ENCODE data around the gene CREB1. TPM values are rescaled to one million over a fixed set of nuclear protein-coding genes. Genes with fewer than 3 reads are reported as not detected.

The CREB1 gene
- polyA plus RNA-seq (2013) = 57.2 TPM

- POLR2A ChIA-PET = interaction anchor here (0.6 to 1.9 kb wide), 11 partner anchors 10 to 1397 kb away, joined by 3 to 9 read pairs (median 3); partner anchors contain the start of genes KLF7 and METTL21A
Observed at GRCh38 chr2:207529330-207530159, at the start of gene CREB1. TSS of gene CREB1 (plus strand) at chr2:207529962. CDS start at chr2:207555636, 25,674 bp downstream.

GRCh38 chr2:207480521-207481040 is 49.2 kb upstream of the CREB1 start:
- Histone ChIP-seq H3K4me3 (ENCODE audit: control insufficient read depth in 1 of 7, extremely low read depth in 1 of 7, insufficient read depth in 4 of 7, low read depth in 2 of 7, low read length in 6 of 7) (no peak overlapping the region), H3K27me3 (replicated peaks in 2 of 5; ENCODE audit: control insufficient read depth in 4 of 5, insufficient read depth in 5 of 5, low read length in 4 of 5) (no peaks in the 10 kb centered on the region), H3K27ac (ENCODE audit: insufficient read depth in 1 of 2, low read depth in 1 of 2, low read length in 2 of 2, poor library complexity in 1 of 2, severe bottlenecking in 2 of 2) (no peak overlapping the region), H3K9me3 (ENCODE audit: control extremely low read depth in 1 of 5, control insufficient read depth in 4 of 5, insufficient read depth in 2 of 5, low read depth in 1 of 5, low read length in 4 of 5) (no peaks in the 10 kb centered on the region), H3K4me1 (ENCODE audit: control extremely low read depth in 1 of 4, control insufficient read depth in 4 of 4, insufficient read depth in 4 of 4, low read length in 3 of 4) (peaks cover 0 to 8% (median 2%) of the 10 kb centered on the region in 4 experiments), H3K36me3 (ENCODE audit: control insufficient read depth in 4 of 4, insufficient read depth in 4 of 4, low read length in 3 of 4) (no peaks in the 10 kb centered on the region)
- ChIA-PET CTCF (interaction anchor here (0.6 to 1.9 kb wide), 8 partner anchors 8 to 680 kb away, joined by 3 to 5 read pairs (median 3); no protein-coding TSS in a partner anchor), POLR2A (no interaction called here)
- 80% methylated on average over 3 of the region's 4 CpGs for WGBS (ENCODE audit: insufficient coverage)
- DNase-seq = no peak

More at GRCh38 chr2:207529330-207530159, at the start of gene CREB1:
- H3K4me3 ChIP-seq (ENCODE audit: control insufficient read depth in 1 of 7, extremely low read depth in 1 of 7, insufficient read depth in 4 of 7, low read depth in 2 of 7, low read length in 6 of 7) = peak within 1 kb of the TSS; percentile 62 to 99 (median 98)
- no peaks in the 10 kb centered on the region for H3K27me3 ChIP-seq (replicated peaks in 2 of 5; ENCODE audit: control insufficient read depth in 4 of 5, insufficient read depth in 5 of 5, low read length in 4 of 5)
- H3K9me3 ChIP-seq (ENCODE audit: control extremely low read depth in 1 of 5, control insufficient read depth in 4 of 5, insufficient read depth in 2 of 5, low read depth in 1 of 5, low read length in 4 of 5) = no peaks in the 10 kb centered on the region
- peak within 1 kb of the TSS; percentile 88 to 97 for H3K27ac ChIP-seq (ENCODE audit: insufficient read depth in 1 of 2, low read depth in 1 of 2, low read length in 2 of 2, poor library complexity in 1 of 2, severe bottlenecking in 2 of 2)
- no peaks in the 10 kb centered on the region for H3K36me3 ChIP-seq (ENCODE audit: control insufficient read depth in 4 of 4, insufficient read depth in 4 of 4, low read length in 3 of 4)
- peaks cover 18 to 52% (median 35%) of the 10 kb centered on the region in 4 experiments for H3K4me1 ChIP-seq (ENCODE audit: control extremely low read depth in 1 of 4, control insufficient read depth in 4 of 4, insufficient read depth in 4 of 4, low read length in 3 of 4)
- CTCF ChIA-PET = interaction anchor here (0.8 to 6.7 kb wide), 6 partner anchors 13 to 96 kb away, joined by 3 to 38 read pairs (median 6); no protein-coding TSS in a partner anchor
- under 1% methylated on average over 85 of the region's 92 CpGs for WGBS (ENCODE audit: insufficient coverage)
- DNase-seq = peak; percentile 98 to 100 (median 100)

GRCh38 chr2:207481924-207482323 is 47.8 kb upstream of the CREB1 start:
- 17% methylated on average over 1 of the region's 3 CpGs for WGBS (ENCODE audit: insufficient coverage)
- Histone ChIP-seq H3K4me3 (ENCODE audit: control insufficient read depth in 1 of 7, extremely low read depth in 1 of 7, insufficient read depth in 4 of 7, low read depth in 2 of 7, low read length in 6 of 7) (no peak overlapping the region), H3K4me1 (ENCODE audit: control extremely low read depth in 1 of 4, control insufficient read depth in 4 of 4, insufficient read depth in 4 of 4, low read length in 3 of 4) (peaks cover 0 to 8% (median 2%) of the 10 kb centered on the region in 4 experiments), H3K36me3 (ENCODE audit: control insufficient read depth in 4 of 4, insufficient read depth in 4 of 4, low read length in 3 of 4) (no peaks in the 10 kb centered on the region), H3K27me3 (replicated peaks in 2 of 5; ENCODE audit: control insufficient read depth in 4 of 5, insufficient read depth in 5 of 5, low read length in 4 of 5) (no peaks in the 10 kb centered on the region), H3K9me3 (ENCODE audit: control extremely low read depth in 1 of 5, control insufficient read depth in 4 of 5, insufficient read depth in 2 of 5, low read depth in 1 of 5, low read length in 4 of 5) (no peaks in the 10 kb centered on the region), H3K27ac (ENCODE audit: insufficient read depth in 1 of 2, low read depth in 1 of 2, low read length in 2 of 2, poor library complexity in 1 of 2, severe bottlenecking in 2 of 2) (no peak overlapping the region)
- POLR2A ChIA-PET = no interaction called here
- CTCF ChIA-PET = interaction anchor here (0.6 to 1.0 kb wide), 3 partner anchors 9 to 185 kb away, joined by 3 read pairs; no protein-coding TSS in a partner anchor
- DNase-seq = no peak

GRCh38 chr2:207482630-207483029 is 47.1 kb upstream of the CREB1 start:
- Histone ChIP-seq H3K4me3 (ENCODE audit: control insufficient read depth in 1 of 7, extremely low read depth in 1 of 7, insufficient read depth in 4 of 7, low read depth in 2 of 7, low read length in 6 of 7) (no peak overlapping the region), H3K4me1 (ENCODE audit: control extremely low read depth in 1 of 4, control insufficient read depth in 4 of 4, insufficient read depth in 4 of 4, low read length in 3 of 4) (peaks cover 0 to 8% (median 2%) of the 10 kb centered on the region in 4 experiments), H3K9me3 (ENCODE audit: control extremely low read depth in 1 of 5, control insufficient read depth in 4 of 5, insufficient read depth in 2 of 5, low read depth in 1 of 5, low read length in 4 of 5) (no peaks in the 10 kb centered on the region), H3K36me3 (ENCODE audit: control insufficient read depth in 4 of 4, insufficient read depth in 4 of 4, low read length in 3 of 4) (no peaks in the 10 kb centered on the region), H3K27ac (ENCODE audit: insufficient read depth in 1 of 2, low read depth in 1 of 2, low read length in 2 of 2, poor library complexity in 1 of 2, severe bottlenecking in 2 of 2) (no peak overlapping the region), H3K27me3 (replicated peaks in 2 of 5; ENCODE audit: control insufficient read depth in 4 of 5, insufficient read depth in 5 of 5, low read length in 4 of 5) (no peaks in the 10 kb centered on the region)
- no peak for DNase-seq
- POLR2A ChIA-PET = no interaction called here
- CTCF ChIA-PET = interaction anchor here (0.6 kb wide), 1 partner anchor 185 kb away, joined by 3 read pairs; no protein-coding TSS in a partner anchor
- 100% methylated on average over 2 of the region's 3 CpGs for whole genome bisulfite sequencing (ENCODE audit: insufficient coverage)

- Histone ChIP-seq H3K36me3 (ENCODE audit: control insufficient read depth in 4 of 4, insufficient read depth in 4 of 4, low read length in 3 of 4) (no peaks in the 10 kb centered on the region), H3K27ac (ENCODE audit: insufficient read depth in 1 of 2, low read depth in 1 of 2, low read length in 2 of 2, poor library complexity in 1 of 2, severe bottlenecking in 2 of 2) (no peak overlapping the region), H3K4me1 (ENCODE audit: control extremely low read depth in 1 of 4, control insufficient read depth in 4 of 4, insufficient read depth in 4 of 4, low read length in 3 of 4) (peaks cover 0 to 8% (median 2%) of the 10 kb centered on the region in 4 experiments), H3K4me3 (ENCODE audit: control insufficient read depth in 1 of 7, extremely low read depth in 1 of 7, insufficient read depth in 4 of 7, low read depth in 2 of 7, low read length in 6 of 7) (no peak overlapping the region), H3K27me3 (replicated peaks in 2 of 5; ENCODE audit: control insufficient read depth in 4 of 5, insufficient read depth in 5 of 5, low read length in 4 of 5) (no peaks in the 10 kb centered on the region), H3K9me3 (ENCODE audit: control extremely low read depth in 1 of 5, control insufficient read depth in 4 of 5, insufficient read depth in 2 of 5, low read depth in 1 of 5, low read length in 4 of 5) (no peaks in the 10 kb centered on the region)
- no peak for DNase-seq
- ChIA-PET POLR2A (no interaction called here), CTCF (no interaction called here)
Observed at GRCh38 chr2:207483066-207483465, 46.7 kb upstream of the CREB1 start.

- 100% methylated on average over 3 of the region's 4 CpGs for WGBS (ENCODE audit: insufficient coverage)
- DNase-seq = no peak
- Histone ChIP-seq H3K4me1 (ENCODE audit: control extremely low read depth in 1 of 4, control insufficient read depth in 4 of 4, insufficient read depth in 4 of 4, low read length in 3 of 4) (peaks cover 0 to 8% (median 2%) of the 10 kb centered on the region in 4 experiments), H3K36me3 (ENCODE audit: control insufficient read depth in 4 of 4, insufficient read depth in 4 of 4, low read length in 3 of 4) (no peaks in the 10 kb centered on the region), H3K9me3 (ENCODE audit: control extremely low read depth in 1 of 5, control insufficient read depth in 4 of 5, insufficient read depth in 2 of 5, low read depth in 1 of 5, low read length in 4 of 5) (no peaks in the 10 kb centered on the region), H3K27ac (ENCODE audit: insufficient read depth in 1 of 2, low read depth in 1 of 2, low read length in 2 of 2, poor library complexity in 1 of 2, severe bottlenecking in 2 of 2) (no peak overlapping the region), H3K27me3 (replicated peaks in 2 of 5; ENCODE audit: control insufficient read depth in 4 of 5, insufficient read depth in 5 of 5, low read length in 4 of 5) (no peaks in the 10 kb centered on the region), H3K4me3 (ENCODE audit: control insufficient read depth in 1 of 7, extremely low read depth in 1 of 7, insufficient read depth in 4 of 7, low read depth in 2 of 7, low read length in 6 of 7) (no peak overlapping the region)
- CTCF ChIA-PET = interaction anchor here (0.9 to 1.1 kb wide), 2 partner anchors 11 to 683 kb away, joined by 3 to 4 read pairs; no protein-coding TSS in a partner anchor
- POLR2A ChIA-PET = no interaction called here
Observed at GRCh38 chr2:207483477-207483876, 46.3 kb upstream of the CREB1 start.
